ENCODE results near the gene PTPRM. TPM values are rescaled to one million over a fixed set of nuclear protein-coding genes. Genes with fewer than 3 reads are reported as not detected.

The PTPRM gene
- polyA plus RNA-seq, 3 donors: 0.04 to 2.1 (median 0.66) TPM

DNA sequence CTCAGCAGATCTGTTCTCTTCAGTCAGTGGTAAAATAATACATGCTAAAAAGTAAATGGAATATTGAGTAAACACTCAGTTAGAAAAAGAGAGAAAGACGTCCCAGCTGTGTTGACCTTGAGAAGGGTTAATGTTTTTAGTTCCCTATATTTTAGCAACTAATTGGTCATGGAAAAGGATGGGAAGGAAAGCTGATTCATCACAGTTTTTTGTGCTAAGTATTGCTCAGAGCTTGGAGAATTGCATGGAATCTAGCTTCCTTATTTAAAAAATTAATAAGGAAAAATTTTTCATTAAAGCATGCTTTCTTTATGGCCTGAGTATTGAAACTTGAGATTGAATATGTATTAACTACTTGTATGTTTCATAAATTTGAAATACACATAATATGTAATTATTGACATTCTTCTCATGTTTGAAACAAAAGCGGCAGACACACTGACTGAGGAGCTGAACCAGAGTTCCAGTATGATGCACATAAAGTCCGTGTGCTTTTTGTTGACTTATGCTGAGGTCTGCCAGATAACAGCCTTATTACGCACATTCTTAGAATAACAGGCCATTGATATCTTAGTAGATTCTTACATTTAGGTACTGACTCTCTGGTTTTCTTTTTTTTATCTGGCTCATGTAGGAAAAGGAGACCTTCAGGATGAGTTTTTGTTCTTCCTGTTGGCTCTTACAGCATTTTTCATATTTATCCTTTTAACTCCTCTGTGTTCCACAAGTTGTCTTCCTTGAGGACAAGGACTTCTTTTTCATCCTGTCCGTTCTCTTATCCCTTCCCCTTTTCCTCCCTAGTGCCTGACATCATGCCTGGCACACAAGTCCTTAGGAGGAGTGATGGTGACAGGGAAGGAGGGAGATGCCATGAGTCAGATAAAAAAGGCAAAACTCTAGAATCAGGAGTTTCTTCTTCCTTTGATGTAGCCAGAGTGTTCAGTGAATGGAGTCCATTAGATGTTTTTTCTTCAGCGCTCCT is 194.1 kb downstream of the PTPRM start:
- H3K4me3 Mint-ChIP-seq: no peak overlapping the region
- H3K27me3 ChIP-seq (ENCODE audit: control insufficient read depth in 2 of 2, insufficient read depth in 2 of 2, low read length in 2 of 2): no peaks in the 10 kb centered on the region
- TF ChIP-seq, protein P1, sequence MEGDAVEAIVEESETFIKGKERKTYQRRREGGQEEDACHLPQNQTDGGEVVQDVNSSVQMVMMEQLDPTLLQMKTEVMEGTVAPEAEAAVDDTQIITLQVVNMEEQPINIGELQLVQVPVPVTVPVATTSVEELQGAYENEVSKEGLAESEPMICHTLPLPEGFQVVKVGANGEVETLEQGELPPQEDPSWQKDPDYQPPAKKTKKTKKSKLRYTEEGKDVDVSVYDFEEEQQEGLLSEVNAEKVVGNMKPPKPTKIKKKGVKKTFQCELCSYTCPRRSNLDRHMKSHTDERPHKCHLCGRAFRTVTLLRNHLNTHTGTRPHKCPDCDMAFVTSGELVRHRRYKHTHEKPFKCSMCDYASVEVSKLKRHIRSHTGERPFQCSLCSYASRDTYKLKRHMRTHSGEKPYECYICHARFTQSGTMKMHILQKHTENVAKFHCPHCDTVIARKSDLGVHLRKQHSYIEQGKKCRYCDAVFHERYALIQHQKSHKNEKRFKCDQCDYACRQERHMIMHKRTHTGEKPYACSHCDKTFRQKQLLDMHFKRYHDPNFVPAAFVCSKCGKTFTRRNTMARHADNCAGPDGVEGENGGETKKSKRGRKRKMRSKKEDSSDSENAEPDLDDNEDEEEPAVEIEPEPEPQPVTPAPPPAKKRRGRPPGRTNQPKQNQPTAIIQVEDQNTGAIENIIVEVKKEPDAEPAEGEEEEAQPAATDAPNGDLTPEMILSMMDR (IDR thresholded peaks at IDR 0.05): no peak
- H3K4me1 Mint-ChIP-seq: no peaks in the 10 kb centered on the region
- H3K9me3 Mint-ChIP-seq: peaks cover 0 to 3% (median 0%) of the 10 kb centered on the region in 7 donors
- intact Hi-C loops (cut with micrococcal nuclease): no loop called here
- DNase-seq: no peak
- no peaks in the 10 kb centered on the region for H3K4me1 ChIP-seq (ENCODE audit: control insufficient read depth in 1 of 2, insufficient read depth in 2 of 2, low read length in 2 of 2)
- H3K79me2 ChIP-seq (ENCODE audit: insufficient read depth, low read length): no peaks in the 10 kb centered on the region
- H3K4me2 ChIP-seq (replicated peaks; ENCODE audit: extremely low read depth, low read length, poor library complexity, severe bottlenecking): no peak overlapping the region
- H3K9ac ChIP-seq (ENCODE audit: insufficient read depth, low read length, poor library complexity, severe bottlenecking): no peak overlapping the region
- H4K20me1 ChIP-seq (ENCODE audit: insufficient read depth, low read length): no peaks in the 10 kb centered on the region
- H3K27ac Mint-ChIP-seq: no peak overlapping the region
- H3K9me3 ChIP-seq (replicated peaks in 1 of 2; ENCODE audit: control insufficient read depth in 1 of 2, insufficient read depth in 1 of 2, low read length in 2 of 2): no peaks in the 10 kb centered on the region
- no peak overlapping the region for H2AFZ ChIP-seq (ENCODE audit: insufficient read depth, low read depth, low read length, poor library complexity, severe bottlenecking)
- peaks cover 0 to 2% (median 0%) of the 10 kb centered on the region in 3 donors for H3K27me3 Mint-ChIP-seq (ENCODE audit: low read depth in 3 of 3)
- H3K36me3 Mint-ChIP-seq: no peaks in the 10 kb centered on the region
- no peaks in the 10 kb centered on the region for H3K36me3 ChIP-seq (replicated peaks in 1 of 2; ENCODE audit: control insufficient read depth in 1 of 2, insufficient read depth in 2 of 2, low read length in 2 of 2)
- no peak overlapping the region for H3K27ac ChIP-seq (ENCODE audit: low read depth in 1 of 2, low read length in 2 of 2)
- 86% methylated on average over 1 of the region's 6 CpGs for WGBS (ENCODE audit: insufficient coverage)
- no peak overlapping the region for H3K4me3 ChIP-seq (replicated peaks in 1 of 3; ENCODE audit: low read depth in 2 of 3, low read length in 3 of 3)

DNA sequence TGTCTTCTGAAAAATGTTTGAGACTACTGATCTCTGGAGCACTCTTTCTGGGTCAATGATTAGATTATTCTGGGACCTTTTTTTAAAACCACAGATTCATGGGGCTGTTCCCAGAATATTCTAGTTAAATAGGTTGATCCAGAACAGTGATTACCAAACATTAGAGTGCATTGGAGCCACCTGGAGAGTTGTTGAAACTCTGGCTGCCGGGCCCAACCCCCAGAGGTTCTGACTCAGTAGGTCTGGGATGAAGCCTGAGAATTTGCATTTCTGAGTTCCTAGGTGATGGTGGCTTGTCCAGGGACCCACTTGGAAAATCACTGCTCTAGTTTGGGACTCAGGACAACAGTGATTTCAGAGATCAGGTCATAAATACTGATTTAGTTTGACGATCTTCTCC is 197.3 kb downstream of the PTPRM start:
- H3K4me3 ChIP-seq (replicated peaks in 1 of 3; ENCODE audit: low read depth in 2 of 3, low read length in 3 of 3): no peak overlapping the region
- H3K9me3 ChIP-seq (replicated peaks in 1 of 2; ENCODE audit: control insufficient read depth in 1 of 2, insufficient read depth in 1 of 2, low read length in 2 of 2): no peaks in the 10 kb centered on the region
- no peaks in the 10 kb centered on the region for H4K20me1 ChIP-seq (ENCODE audit: insufficient read depth, low read length)
- no peak for DNase-seq
- H3K27me3 ChIP-seq (ENCODE audit: control insufficient read depth in 2 of 2, insufficient read depth in 2 of 2, low read length in 2 of 2): no peaks in the 10 kb centered on the region
- Mint-ChIP-seq H3K27ac (no peak overlapping the region), H3K9me3 (peaks cover 0 to 3% (median 2%) of the 10 kb centered on the region in 7 donors), H3K4me1 (no peaks in the 10 kb centered on the region), H3K36me3 (no peaks in the 10 kb centered on the region), H3K4me3 (no peak overlapping the region), H3K27me3 (ENCODE audit: low read depth in 3 of 3) (no peaks in the 10 kb centered on the region)
- TF ChIP-seq, protein P1 (IDR thresholded peaks at IDR 0.05): no peak
- no peaks in the 10 kb centered on the region for H3K36me3 ChIP-seq (replicated peaks in 1 of 2; ENCODE audit: control insufficient read depth in 1 of 2, insufficient read depth in 2 of 2, low read length in 2 of 2)
- H3K27ac ChIP-seq (ENCODE audit: low read depth in 1 of 2, low read length in 2 of 2): no peak overlapping the region
- no peak overlapping the region for H2AFZ ChIP-seq (ENCODE audit: insufficient read depth, low read depth, low read length, poor library complexity, severe bottlenecking)
- intact Hi-C loops (cut with micrococcal nuclease): no loop called here
- H3K4me1 ChIP-seq (ENCODE audit: control insufficient read depth in 1 of 2, insufficient read depth in 2 of 2, low read length in 2 of 2): no peaks in the 10 kb centered on the region
- 100% methylated on average over 1 of the region's 2 CpGs for WGBS (ENCODE audit: insufficient coverage)
- no peak overlapping the region for H3K4me2 ChIP-seq (replicated peaks; ENCODE audit: extremely low read depth, low read length, poor library complexity, severe bottlenecking)
- H3K79me2 ChIP-seq (ENCODE audit: insufficient read depth, low read length): no peaks in the 10 kb centered on the region
- no peak overlapping the region for H3K9ac ChIP-seq (ENCODE audit: insufficient read depth, low read length, poor library complexity, severe bottlenecking)
